ENCODE results near the gene DDX41. TPM values are rescaled to one million over a fixed set of nuclear protein-coding genes. Genes with fewer than 3 reads are reported as not detected.
"Not testable (repeated sequence)": the region's sequence is repeated elsewhere in the genome, so short reads cannot be mapped to it uniquely, and the experiment has no call there.

The DDX41 gene
- total RNA-seq, 2 donors from 2014 or later, result 70.1 to 230 TPM

DNA sequence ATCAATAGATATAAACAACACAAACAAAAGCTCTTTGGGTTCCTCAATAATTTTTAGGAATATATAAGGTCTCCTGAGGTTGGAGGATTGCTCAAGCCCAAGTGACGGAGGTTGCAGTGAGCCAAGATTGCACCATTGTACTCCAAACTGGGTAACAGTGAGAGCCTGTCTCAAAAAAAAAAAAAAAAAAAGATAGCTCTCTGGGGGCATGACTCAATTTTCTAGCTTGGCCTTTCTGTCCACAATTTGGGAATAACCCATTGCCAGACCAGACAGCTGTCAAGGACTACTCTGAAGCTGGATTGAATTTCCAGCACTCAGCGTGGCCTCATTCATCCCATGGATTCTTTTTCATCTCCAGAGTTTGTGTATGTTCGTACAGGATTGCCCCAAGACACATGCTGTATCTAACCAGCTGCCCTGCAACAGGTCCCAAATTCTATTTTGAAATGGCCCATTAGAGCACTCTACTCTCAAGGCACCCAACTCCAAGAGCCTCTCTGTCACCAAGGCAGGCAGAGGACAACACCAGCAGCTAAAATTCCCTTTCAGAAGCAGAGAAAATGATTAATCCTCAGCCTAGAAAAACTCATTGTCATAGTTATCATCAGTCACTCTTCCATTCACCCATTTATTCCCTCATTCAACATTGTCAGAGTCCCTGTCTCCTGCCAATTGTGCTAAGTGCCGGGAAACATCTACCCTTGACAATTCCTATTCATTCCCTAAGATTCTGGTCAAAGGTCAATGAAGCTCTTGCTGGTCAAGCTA, 28.9 kb upstream of the DDX41 start:
- ATAC-seq (no peak), DNase-seq (ENCODE audit: low spot score in 2 of 2) (no peak)
- H3K9me3 Mint-ChIP-seq, result no peaks in the 10 kb centered on the region
- H3K27ac Mint-ChIP-seq, result peak overlapping the region; percentile 20 to 63
- peaks cover 0 to 4% of the 10 kb centered on the region in 2 donors for H3K36me3 Mint-ChIP-seq

DNA sequence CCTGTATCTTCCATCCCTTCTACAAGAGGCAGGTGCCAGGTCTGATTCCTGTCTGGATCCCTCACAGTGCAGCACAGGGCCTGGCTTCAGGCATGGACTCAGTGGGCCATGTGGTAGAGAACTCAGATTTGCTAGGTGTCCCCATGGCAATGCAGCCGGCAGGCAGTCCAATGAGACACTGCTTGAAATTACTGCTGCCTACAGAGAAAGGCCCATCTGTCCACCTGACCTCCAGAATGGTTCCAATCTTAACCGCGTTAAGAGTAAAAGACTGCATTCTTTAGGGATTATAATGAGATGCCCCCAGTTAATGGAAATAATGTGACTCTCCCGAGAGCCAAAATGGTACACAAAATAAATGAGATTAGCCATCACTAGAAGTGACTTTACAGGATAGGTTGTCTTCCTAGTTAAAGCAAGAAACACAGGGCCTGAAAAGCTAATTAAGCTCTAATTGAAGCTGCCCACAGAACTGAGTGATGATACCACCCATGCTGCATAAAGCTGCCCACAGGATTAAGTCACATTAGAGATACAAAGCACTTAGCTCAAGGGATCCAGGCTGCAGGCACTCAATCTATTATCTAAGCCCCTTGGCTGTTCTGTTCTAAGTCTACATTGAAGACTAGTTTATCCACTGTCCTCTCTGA, 26.2 kb upstream of the DDX41 start:
- no peaks in the 10 kb centered on the region for H3K9me3 Mint-ChIP-seq
- no peak overlapping the region for H3K27ac Mint-ChIP-seq
- peaks cover 0 to 4% of the 10 kb centered on the region in 2 donors for H3K36me3 Mint-ChIP-seq
- ATAC-seq (no peak), DNase-seq (ENCODE audit: low spot score in 2 of 2) (no peak)

DNA sequence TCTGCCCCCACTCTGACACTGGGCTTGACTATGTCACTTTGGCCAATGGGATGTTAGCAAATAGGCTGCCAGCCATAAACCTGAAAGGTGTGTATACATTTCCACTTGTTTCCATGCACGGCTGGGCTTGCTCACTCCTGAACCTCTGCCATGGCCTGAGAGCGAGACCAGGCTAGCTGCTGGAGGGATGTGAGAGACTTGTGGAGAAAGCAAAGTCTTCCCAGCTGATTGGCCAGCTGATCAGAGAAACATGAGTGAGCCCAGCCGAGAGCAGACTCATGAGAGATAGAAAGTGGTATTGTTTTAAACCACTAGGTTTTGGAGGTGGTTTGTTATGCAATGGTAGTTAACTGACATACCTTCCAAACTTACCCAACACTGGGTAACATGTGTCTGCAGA, 23.7 kb upstream of the DDX41 start:
- Mint-ChIP-seq H3K27ac (no peak overlapping the region), H3K9me3 (no peaks in the 10 kb centered on the region), H3K36me3 (no peaks in the 10 kb centered on the region)
- DNase-seq (ENCODE audit: low spot score in 2 of 2) (no peak), ATAC-seq (no peak)

DNA sequence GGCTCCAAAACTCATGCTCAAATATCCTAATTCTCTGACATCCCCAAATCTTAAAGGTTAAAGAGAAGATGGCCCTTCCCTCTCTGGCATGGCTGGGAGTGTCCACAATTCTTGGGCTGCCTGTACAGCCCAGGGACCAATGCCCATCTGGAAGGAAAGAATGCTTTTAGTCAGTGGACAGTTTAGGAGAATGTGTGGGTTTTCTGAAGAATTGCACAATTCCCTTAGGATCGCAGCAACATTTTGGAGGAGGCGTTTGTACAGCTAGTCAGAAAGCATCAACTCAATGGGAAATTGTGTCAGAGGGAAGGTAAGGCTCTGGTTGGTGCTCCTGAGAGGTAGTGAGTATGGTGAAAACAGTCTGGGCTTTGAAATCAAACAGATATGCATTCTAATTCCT, 22.6 kb upstream of the DDX41 start:
- no peak for DNase-seq (ENCODE audit: low spot score in 2 of 2)
- ATAC-seq, result no peak
- Mint-ChIP-seq H3K9me3 (no peaks in the 10 kb centered on the region), H3K27ac (peak overlapping the region in 1 of 2 donors; percentile 5), H3K36me3 (no peaks in the 10 kb centered on the region)

DNA sequence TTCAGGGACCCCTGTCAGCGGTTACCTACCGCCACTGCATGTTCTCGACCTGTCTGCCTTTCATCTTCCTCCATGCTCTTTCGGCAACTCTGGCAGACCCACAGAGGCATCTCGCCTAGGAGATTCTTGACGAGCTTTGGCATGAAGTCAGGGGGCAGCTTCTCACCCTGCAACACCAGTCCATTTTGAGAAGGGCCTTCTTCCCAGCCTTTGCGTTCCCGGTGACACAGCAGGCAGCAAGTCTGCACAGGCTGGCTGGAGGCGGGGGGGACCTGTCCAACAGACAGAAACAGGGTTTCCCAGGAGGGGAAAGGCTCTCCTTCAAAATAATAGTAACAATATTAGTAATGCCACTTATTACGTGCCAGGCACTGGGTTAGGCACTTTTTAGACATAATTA, 22.1 kb upstream of the DDX41 start:
- no peak overlapping the region for H3K27ac Mint-ChIP-seq
- no peak for ATAC-seq
- H3K9me3 Mint-ChIP-seq, result no peaks in the 10 kb centered on the region
- no peaks in the 10 kb centered on the region for H3K36me3 Mint-ChIP-seq
- DNase-seq (ENCODE audit: low spot score in 2 of 2), result no peak

DNA sequence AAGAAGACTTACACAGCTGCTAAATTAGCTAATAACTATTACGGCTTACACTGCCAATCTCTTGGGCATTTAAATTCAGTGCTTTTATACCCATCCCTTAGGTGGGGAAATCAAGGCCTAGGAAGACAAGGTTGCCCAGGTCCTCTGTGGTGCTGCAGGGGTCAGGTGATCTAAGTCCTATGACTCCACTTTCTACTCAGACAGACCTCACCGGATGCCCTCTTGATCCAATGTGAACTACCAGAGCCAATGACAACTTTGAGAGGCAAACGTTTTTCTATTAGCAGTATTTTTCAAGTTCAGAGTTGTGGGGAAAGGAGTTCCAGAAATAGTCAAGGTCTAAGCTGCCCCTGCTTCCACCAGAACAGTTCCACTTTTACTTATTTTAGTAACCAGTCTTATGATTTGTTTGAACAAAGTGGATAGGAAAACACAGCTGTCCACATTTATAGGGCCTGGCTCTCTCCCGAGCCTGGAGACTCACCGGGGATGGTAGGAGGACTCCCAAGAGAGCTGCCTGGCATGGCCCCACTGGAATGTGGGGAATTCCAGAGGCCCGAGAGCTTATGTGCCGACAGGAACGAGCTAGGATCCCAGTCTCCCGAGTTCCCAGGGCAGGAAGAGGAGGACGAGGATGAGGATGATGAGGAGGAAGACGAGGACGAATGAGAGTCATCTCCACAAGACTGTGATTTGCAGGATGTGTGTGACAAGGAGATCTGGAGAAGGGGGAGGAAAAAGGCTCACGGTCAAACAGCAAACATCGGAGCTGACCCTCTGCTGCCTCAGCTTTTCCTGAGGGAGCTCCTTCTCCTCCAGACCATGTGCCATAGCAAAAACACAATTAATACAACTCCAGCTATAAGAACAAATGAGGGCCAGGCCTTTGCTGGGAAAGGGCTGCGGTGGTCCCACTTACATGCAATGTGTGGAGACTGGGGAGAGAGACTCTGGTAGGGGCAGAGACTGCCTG, 20.9 kb upstream of the DDX41 start:
- Mint-ChIP-seq H3K9me3 (no peaks in the 10 kb centered on the region), H3K36me3 (no peaks in the 10 kb centered on the region), H3K27ac (peak overlapping the region in 1 of 2 donors; percentile 19)
- DNase-seq (ENCODE audit: low spot score in 2 of 2) (no peak), ATAC-seq (no peak)

DNA sequence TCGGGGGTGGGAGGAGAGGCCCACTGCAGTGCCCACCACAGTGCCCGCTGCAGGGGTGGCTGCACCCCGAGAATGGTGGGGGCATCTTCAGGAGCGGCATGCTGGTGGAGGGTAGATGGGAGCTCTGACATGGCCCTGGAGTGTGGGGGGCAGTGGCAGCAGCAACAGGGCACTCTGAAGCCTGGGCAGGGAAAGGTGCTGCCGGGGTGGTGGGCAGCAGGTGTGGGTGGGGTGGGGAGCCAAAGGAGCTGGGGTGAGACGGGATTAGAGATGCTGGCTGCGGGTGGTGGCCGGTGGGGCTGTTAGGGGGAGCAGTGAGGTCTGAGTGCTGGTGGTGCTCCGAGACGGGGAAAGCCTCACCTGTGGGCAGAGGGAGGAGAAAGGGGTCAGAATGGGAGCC, 19.6 kb upstream of the DDX41 start:
- Mint-ChIP-seq H3K36me3 (no peaks in the 10 kb centered on the region), H3K27ac (peak overlapping the region in 1 of 2 donors; percentile 72)
- DNase-seq (ENCODE audit: low spot score in 2 of 2), result no peak

DNA sequence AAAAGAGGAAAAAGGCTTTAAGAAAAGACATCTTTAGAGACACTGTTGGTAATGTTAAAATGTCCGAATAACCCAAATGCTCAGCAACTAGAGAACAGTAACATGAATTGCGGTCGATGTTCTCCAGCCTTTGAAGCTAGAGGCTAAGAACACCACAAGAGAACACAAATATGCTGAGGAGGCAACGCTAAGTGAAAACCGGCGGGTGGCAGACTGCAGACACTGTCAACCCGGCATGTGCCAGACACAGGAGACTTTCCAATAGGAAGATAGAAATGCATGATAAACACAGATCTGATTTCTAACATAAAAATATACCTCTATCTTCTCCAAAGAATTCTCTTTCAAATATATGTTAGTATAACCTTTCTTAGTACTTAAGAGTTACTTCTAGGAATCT, 18.4 kb upstream of the DDX41 start:
- Mint-ChIP-seq H3K9me3 (no peaks in the 10 kb centered on the region), H3K36me3 (no peaks in the 10 kb centered on the region), H3K27ac (peak overlapping the region in 1 of 2 donors; percentile 44)
- ATAC-seq (no peak), DNase-seq (ENCODE audit: low spot score in 2 of 2) (no peak)

More for the DNA sequence above, 19.6 kb upstream of the DDX41 start:
- no peaks in the 10 kb centered on the region for H3K9me3 Mint-ChIP-seq
- no peak for ATAC-seq

DNA sequence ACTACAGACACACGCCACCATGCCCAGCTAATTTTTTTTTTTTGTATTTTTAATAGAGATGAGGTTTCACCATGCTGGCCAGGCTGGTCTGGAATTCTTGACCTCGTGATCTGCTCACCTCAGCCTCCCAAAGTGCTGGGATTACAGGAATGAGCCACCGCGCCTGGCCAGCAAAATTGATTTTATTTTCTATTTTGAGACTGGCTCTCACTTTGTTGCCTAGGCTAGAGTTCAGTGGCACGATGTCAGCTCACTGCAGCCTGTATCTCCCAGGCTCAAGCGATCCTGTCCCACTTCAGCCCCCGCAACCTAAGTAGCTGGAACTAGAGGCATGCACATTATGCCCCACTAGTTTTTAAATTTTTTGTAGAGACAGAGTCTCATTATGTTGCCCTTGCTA, 17.7 kb upstream of the DDX41 start:
- DNase-seq (ENCODE audit: low spot score in 2 of 2); H3K9me3 Mint-ChIP-seq; H3K36me3 Mint-ChIP-seq; ATAC-seq; H3K27ac Mint-ChIP-seq: not testable (repeated sequence)

DNA sequence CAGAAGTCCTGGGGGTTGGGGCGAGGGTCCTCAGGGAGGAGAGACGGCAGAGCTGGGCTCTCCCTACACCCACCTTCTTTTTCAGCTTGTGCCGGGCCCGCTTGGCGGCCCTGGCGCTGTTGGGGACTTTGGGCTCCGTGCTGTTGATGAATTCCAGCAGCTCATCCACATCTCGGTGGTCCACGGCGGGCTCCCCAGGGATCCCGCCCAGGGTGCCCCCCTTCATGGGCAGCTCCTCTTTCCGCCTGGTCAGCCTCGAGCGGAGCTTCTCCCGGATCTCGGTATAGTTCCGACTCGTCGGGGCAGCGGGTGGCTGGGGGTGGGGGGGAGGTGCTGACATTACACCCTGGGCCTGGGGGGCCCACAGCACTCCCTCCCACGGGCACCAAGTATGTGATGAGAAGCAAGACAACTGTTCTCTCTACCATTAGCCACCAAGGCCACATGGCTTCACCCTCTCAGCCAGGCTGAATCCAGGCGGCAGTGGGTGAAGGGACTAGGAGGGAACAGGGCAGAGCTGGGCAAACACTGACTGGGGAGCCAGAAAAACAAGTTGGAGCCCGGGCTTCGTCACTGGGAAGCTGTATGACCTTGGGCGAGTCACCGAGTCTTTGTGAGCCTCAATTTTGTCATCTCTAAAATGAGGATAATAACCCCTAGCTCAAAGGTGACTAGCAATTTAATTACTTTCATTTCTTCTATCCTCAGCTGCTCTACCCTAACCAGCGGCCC, 14.6 kb upstream of the DDX41 start:
- Mint-ChIP-seq H3K9me3 (no peaks in the 10 kb centered on the region), H3K27ac (peak overlapping the region; percentile 24 to 44), H3K36me3 (no peaks in the 10 kb centered on the region)
- ATAC-seq, result no peak
- no peak for DNase-seq (ENCODE audit: low spot score in 2 of 2)

DNA sequence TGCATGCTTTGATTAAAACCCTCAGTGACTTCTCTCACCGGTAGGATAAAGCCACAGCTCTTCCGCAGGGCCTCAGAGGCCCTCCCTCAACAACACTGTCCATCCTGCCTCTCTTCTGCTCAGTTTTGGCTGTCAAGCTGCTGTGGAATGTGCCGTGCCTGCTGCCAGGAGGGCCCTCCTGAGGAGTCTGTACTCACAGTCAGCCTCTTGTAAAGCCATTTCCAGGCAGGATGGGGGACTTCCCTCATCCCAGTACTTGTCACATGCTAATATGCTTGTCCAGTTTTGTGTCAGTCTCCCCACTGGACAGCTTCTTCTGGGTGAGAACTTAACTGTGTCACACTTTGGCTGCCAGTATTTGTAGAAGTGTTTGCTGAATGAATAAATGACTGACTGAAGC, 13.9 kb upstream of the DDX41 start:
- Mint-ChIP-seq H3K27ac (peak overlapping the region; percentile 4 to 24), H3K36me3 (no peaks in the 10 kb centered on the region), H3K9me3 (no peaks in the 10 kb centered on the region)
- no peak for DNase-seq (ENCODE audit: low spot score in 2 of 2)
- ATAC-seq, result peak in 1 of 2 donors; percentile 47

DNA sequence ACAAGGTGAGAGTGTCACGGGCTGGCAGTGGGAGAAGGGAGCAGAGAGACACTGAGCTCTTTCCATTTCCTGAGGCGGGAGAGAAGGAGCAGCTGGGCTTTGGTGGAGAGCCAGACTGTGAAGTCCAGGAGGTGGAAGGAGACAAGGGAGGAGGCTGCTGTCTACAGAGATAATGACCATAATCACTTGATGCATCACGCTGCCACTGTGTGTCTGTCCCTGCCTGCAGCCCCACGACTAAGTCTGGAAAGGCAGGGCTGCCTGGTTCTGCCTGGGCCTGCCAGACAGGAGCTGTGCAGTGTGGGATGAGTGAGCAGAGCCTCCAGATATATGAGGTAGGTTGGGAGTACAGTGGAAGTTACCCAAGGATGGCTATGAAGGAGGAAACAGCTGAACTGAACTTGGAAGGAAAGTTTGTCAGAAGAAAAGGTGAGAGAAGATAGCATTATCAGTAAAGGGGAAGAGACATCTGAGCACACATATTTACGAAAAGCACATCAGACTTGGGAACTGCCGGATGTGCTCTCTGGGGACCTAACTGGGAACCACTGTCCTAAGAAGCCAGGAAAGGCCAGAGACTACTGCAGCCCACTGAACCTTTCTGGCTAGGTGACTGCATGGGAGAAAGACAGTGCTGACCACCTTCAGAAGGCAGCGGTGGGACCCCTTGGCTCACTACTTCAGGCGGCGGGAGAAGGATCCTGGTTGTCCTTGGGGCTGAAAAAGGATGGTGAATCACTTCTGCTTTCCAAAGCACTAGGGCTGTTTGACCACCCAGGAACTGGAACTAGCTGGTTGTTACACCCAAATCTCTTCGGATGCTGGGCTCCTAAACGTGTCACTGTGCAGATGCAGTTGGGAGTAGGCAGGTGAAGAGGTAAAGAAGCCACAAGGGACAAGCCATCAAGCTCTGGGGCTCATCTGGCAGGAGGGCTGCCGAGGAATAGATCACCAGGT, 12.8 kb upstream of the DDX41 start:
- Mint-ChIP-seq H3K9me3 (no peaks in the 10 kb centered on the region), H3K27ac (peak overlapping the region; percentile 4 to 51), H3K36me3 (no peaks in the 10 kb centered on the region)
- DNase-seq (ENCODE audit: low spot score in 2 of 2) (no peak), ATAC-seq (no peak)

DNA sequence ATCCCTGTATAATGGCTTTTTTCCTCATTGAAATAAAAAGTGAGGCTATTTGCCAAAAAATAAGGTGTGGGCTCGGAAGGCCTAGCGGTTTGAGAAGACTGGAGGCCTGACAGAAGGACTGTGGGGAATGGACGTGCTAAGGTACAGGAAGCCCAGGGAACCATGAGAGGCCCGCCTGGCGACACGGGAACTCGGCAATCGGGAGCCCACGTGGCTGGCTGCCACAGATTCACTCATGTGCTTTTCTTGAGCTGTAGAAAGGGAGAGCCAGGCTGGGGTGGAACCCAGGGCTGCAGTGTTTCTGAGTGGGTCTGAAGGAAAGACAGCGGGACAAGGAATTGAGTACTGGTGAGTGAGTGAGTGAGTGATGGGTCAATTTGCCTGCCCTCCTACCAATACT, 11.9 kb upstream of the DDX41 start:
- H3K9me3 Mint-ChIP-seq, result no peaks in the 10 kb centered on the region
- H3K36me3 Mint-ChIP-seq, result no peaks in the 10 kb centered on the region
- DNase-seq (ENCODE audit: low spot score in 2 of 2) (no peak), ATAC-seq (no peak)
- H3K27ac Mint-ChIP-seq, result no peak overlapping the region

DNA sequence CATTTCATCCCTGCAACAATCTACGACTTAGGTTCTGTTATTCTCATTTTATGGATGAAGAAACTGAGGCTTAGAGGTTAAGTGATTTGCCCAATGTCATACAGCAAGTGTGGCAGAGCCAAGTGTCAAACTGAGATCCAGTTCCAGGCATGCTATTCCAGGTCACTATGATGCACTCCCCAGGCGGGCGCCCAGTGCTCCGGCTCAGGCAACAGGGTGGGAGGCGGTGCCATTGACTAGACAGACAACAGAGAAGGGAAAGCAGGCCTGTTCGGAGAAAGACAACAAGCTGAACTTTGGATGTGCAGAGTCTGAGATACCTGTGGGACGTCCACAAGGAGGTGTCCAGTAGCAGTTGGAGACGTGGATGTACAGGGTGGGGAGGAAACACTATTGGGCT, 10.8 kb upstream of the DDX41 start:
- Mint-ChIP-seq H3K36me3 (no peaks in the 10 kb centered on the region), H3K9me3 (no peaks in the 10 kb centered on the region), H3K27ac (no peak overlapping the region)
- ATAC-seq, result no peak
- DNase-seq (ENCODE audit: low spot score in 2 of 2), result no peak

DNA sequence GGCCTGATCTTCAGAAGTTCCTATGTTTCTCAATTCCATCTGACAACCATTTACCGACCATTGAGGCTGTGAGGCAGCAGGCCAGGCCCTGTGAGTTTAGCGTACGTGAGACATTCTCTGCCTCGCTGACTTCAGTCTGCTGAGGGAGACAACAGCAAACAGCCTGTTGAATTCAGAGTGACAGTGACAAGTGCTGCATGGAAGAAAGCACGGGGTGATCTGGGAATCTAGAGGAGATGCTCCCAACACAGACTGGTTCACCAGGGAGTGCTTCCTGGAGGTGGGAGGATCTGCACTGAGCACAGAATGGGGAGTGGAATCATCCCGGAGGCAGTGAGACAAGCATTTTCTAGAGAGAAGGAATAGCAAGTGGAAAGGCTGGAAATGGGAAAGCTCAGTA, 10.0 kb upstream of the DDX41 start:
- Mint-ChIP-seq H3K36me3 (no peaks in the 10 kb centered on the region), H3K9me3 (no peaks in the 10 kb centered on the region), H3K27ac (no peak overlapping the region)
- DNase-seq (ENCODE audit: low spot score in 2 of 2), result no peak
- no peak for ATAC-seq

Measured in activated naive CD4-positive, alpha-beta T cell treated with anti-CD3 and anti-CD28 coated beads, Interleukin-2, amount 50 U/mL, for 72 hours (primary cell).